Stimulated activated naive CD8-positive, alpha-beta T cell treated with anti-CD3 and anti-CD28 coated beads, Interleukin-15, Interleukin-2, amounts not matched to agents 100 ng/mL and 50 ng/mL, for 24 hours (primary cell): ENCODE data around the gene SERF1B.
"Not testable (repeated sequence)": the region's sequence is repeated elsewhere in the genome, so short reads cannot be mapped to it uniquely, and the experiment has no call there.

Source experiments
- H3K27ac Mint-ChIP-seq: one replicate; pipeline ENCODE4 v1.8.0; 2021; ENCODE audit warnings: mild to moderate bottlenecking, mixed read lengths
- H3K27me3 Mint-ChIP-seq: one replicate; pipeline ENCODE4 v1.8.0; 2021; ENCODE audit warnings: mixed read lengths
- H3K36me3 Mint-ChIP-seq: one replicate; pipeline ENCODE4 v1.8.0; 2021; ENCODE audit warnings: low read depth, mixed read lengths
- H3K4me1 Mint-ChIP-seq: one replicate; pipeline ENCODE4 v1.8.0; 2021; ENCODE audit warnings: low read depth, mixed read lengths
- H3K4me3 Mint-ChIP-seq: one replicate; pipeline ENCODE4 v1.8.0; 2021; ENCODE audit warnings: mild to moderate bottlenecking, mixed read lengths
- H3K9me3 Mint-ChIP-seq: one replicate; pipeline ENCODE4 v1.8.0; 2021; ENCODE audit warnings: mixed read lengths

SERF1B gene

GRCh38 chr5:70025106-70025844 lies at the start of gene SERF1B:
Gene SERF1B, plus strand, starts transcription at chr5:70025251. Its CDS starts 201 bp downstream, at chr5:70025452.
- H3K9me3 Mint-ChIP-seq, H3K4me1 Mint-ChIP-seq, H3K27ac Mint-ChIP-seq, H3K4me3 Mint-ChIP-seq, H3K27me3 Mint-ChIP-seq, H3K36me3 Mint-ChIP-seq: not testable (repeated sequence)

GRCh38 chr5:69991713-69992112 lies 33.3 kb upstream of the SERF1B start:
- H3K4me3 Mint-ChIP-seq, H3K4me1 Mint-ChIP-seq, H3K36me3 Mint-ChIP-seq, H3K27me3 Mint-ChIP-seq, H3K27ac Mint-ChIP-seq, H3K9me3 Mint-ChIP-seq: not testable (repeated sequence)

- not testable (repeated sequence) for H3K9me3 Mint-ChIP-seq, H3K4me3 Mint-ChIP-seq, H3K27ac Mint-ChIP-seq, H3K36me3 Mint-ChIP-seq, H3K4me1 Mint-ChIP-seq, H3K27me3 Mint-ChIP-seq
Measured at GRCh38 chr5:69995535-69995934, 29.5 kb upstream of the SERF1B start.

- not testable (repeated sequence) for H3K9me3 Mint-ChIP-seq, H3K36me3 Mint-ChIP-seq, H3K27ac Mint-ChIP-seq, H3K27me3 Mint-ChIP-seq, H3K4me1 Mint-ChIP-seq, H3K4me3 Mint-ChIP-seq
Measured at GRCh38 chr5:70020660-70021059, 4.4 kb upstream of the SERF1B start.

DNA sequence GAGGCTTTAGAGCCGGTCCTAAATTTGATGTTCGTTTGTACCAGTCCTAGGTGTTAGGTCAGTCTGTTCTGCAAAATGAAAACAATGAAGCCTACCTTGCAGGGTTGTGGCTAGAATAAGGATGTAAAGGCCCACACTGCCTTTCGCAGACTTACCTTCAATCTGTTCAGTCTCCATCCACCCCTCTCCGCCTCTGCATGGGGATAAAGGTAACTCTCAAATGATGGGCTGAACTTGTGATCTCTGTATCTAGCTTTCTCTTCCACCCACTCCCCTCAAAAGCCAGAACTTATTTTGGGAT lies 744 bp downstream of the SERF1B start:
- not testable (repeated sequence) for H3K4me1 Mint-ChIP-seq, H3K27me3 Mint-ChIP-seq, H3K36me3 Mint-ChIP-seq, H3K9me3 Mint-ChIP-seq, H3K4me3 Mint-ChIP-seq, H3K27ac Mint-ChIP-seq

- not testable (repeated sequence) for H3K4me3 Mint-ChIP-seq, H3K27ac Mint-ChIP-seq, H3K9me3 Mint-ChIP-seq, H3K4me1 Mint-ChIP-seq, H3K36me3 Mint-ChIP-seq, H3K27me3 Mint-ChIP-seq
Measured at GRCh38 chr5:70031204-70031603, 6.2 kb downstream of the SERF1B start.

DNA sequence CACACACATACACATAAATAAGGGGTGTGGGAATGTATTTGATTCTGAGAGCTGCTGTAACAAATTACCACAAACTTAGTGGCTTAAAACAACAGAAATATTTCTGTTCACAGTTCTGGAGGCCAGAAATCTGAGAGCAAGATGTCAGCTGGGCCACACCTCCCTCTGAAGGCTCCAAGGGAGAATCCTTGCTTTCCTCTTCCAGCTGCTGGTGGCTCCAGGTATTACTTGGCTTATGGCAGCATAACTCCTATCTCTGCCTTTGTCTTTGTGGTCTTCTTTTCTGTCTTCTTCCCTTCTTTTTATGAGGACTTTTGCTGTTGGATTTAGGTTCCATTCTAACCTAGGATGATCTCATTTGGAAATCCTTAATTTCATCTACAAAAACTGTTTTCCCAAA lies 16.4 kb downstream of the SERF1B start:
- H3K9me3 Mint-ChIP-seq, H3K27me3 Mint-ChIP-seq, H3K36me3 Mint-ChIP-seq, H3K4me1 Mint-ChIP-seq, H3K27ac Mint-ChIP-seq, H3K4me3 Mint-ChIP-seq: not testable (repeated sequence)

DNA sequence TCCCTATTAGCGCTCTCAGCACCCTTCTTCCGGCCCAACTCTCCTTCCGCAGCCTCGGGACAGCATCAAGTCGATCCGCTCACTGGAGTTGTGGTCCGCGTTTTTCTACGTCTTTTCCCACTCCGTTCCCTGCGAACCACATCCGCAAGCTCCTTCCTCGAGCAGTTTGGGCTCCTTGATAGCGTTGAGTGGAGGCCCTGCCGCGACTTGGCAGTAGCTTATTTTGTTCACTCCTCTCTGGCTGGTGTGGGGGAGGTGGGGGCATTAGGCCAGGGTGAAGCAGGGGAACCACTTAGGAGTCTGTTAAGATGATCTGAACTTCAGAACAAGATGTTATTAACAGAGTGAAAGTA lies 24.7 kb downstream of the SERF1B start:
- H3K27ac Mint-ChIP-seq, H3K27me3 Mint-ChIP-seq, H3K4me1 Mint-ChIP-seq, H3K9me3 Mint-ChIP-seq, H3K4me3 Mint-ChIP-seq, H3K36me3 Mint-ChIP-seq: not testable (repeated sequence)

- not testable (repeated sequence) for H3K27me3 Mint-ChIP-seq, H3K9me3 Mint-ChIP-seq, H3K27ac Mint-ChIP-seq, H3K4me3 Mint-ChIP-seq, H3K4me1 Mint-ChIP-seq, H3K36me3 Mint-ChIP-seq
Measured at GRCh38 chr5:70056289-70056942, 31.4 kb downstream of the SERF1B start.

DNA sequence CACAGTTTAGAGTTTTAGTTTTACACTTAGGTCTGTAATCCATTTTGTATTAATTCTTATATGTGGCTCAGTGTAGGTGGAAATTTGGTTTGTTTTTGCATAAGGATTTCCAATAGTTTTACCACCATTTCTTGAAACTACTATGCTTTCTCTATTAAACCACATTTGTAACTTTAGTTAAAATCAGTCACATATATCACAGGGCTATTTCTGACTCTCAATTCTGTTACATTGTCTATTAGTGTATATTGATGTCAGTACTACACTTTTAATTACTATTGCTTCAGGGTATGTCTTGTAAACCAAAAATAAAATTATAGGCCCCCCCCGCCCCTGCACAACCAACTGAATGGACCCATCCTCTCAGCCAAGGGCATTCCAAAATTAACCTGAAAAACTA lies 32.1 kb downstream of the SERF1B start:
- not testable (repeated sequence) for H3K4me1 Mint-ChIP-seq, H3K4me3 Mint-ChIP-seq

DNA sequence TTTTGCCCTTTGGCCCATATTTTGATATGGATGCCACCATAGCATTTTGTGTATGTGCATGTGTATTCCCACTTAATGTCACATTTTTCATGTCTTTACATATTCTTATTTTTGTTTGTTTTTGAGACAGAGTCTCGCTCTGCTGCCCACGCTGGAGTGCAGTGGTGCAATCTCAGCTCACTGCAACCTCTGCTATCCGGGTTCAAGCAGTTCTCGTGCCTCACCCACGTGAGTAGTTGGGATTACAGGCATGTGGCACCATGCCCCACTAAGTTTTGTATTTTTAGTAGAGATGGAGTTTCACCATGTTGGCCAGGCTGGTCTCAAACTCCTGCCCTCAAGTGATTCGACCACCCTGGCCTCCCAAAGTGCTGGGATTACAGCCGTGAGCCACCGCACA lies 52.6 kb downstream of the SERF1B start:
- H3K27me3 Mint-ChIP-seq, H3K4me3 Mint-ChIP-seq, H3K4me1 Mint-ChIP-seq, H3K9me3 Mint-ChIP-seq, H3K27ac Mint-ChIP-seq, H3K36me3 Mint-ChIP-seq: not testable (repeated sequence)

More for the DNA sequence above, 32.1 kb downstream of the SERF1B start:
- not testable (repeated sequence) for H3K27me3 Mint-ChIP-seq, H3K36me3 Mint-ChIP-seq, H3K9me3 Mint-ChIP-seq, H3K27ac Mint-ChIP-seq

GRCh38 chr5:70088907-70089464 lies 63.9 kb downstream of the SERF1B start:
- H3K27ac Mint-ChIP-seq, H3K4me1 Mint-ChIP-seq, H3K9me3 Mint-ChIP-seq, H3K4me3 Mint-ChIP-seq, H3K36me3 Mint-ChIP-seq, H3K27me3 Mint-ChIP-seq: not testable (repeated sequence)

DNA sequence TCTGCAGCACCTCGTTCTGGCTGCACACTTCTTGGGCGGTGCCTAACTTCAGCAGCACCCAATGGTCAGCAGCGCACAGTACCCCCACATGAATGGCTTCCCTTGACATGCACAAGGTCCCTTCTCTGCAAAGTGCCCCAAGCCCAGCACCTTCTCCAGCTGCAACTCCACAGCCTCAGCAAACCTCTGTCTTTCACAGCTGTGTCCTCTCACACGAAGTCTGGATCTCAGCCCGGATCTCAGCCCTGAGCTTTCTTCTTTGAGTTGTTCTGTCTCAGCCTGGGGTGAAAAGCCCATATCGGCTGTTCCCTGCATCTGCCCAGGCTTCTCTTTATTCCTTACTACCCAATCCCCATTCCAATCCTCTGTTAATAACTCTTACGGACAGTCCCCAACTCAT lies 66.7 kb downstream of the SERF1B start:
- not testable (repeated sequence) for H3K4me3 Mint-ChIP-seq, H3K4me1 Mint-ChIP-seq, H3K9me3 Mint-ChIP-seq

More for the DNA sequence above, 66.7 kb downstream of the SERF1B start:
- H3K36me3 Mint-ChIP-seq, H3K27ac Mint-ChIP-seq, H3K27me3 Mint-ChIP-seq: not testable (repeated sequence)
